Adrenal gland (tissue), 5 donors: ENCODE measurements around the gene GEMIN8.

Experiments used
- CTCF ChIP-seq, 6 experiments: fragments of 450-650 bp in 4 of 6; fragments of 200-600 bp in 2 of 6; sonication (generic) in 1 of 6; IDR thresholded peaks; 1 replicate in 5 of 6; 2 replicates in 1 of 6; pipeline versions ENCODE4 v1.5.1 to v1.8.0; 2016 to 2021; ENCODE audit warnings: antibody characterized with exemption in 6 of 6, mild to moderate bottlenecking in 2 of 6, moderate library complexity in 1 of 6
- POLR2A ChIP-seq, 2 donors: fragments of 450-650 bp; IDR thresholded peaks; one replicate each; pipeline ENCODE4 v1.6.1; 2017; ENCODE audit warnings: antibody characterized with exemption in 2 of 2, mild to moderate bottlenecking in 2 of 2, moderate library complexity in 1 of 2
- donor health status: DM: no; HTN: no; CAD: no.

DNA sequence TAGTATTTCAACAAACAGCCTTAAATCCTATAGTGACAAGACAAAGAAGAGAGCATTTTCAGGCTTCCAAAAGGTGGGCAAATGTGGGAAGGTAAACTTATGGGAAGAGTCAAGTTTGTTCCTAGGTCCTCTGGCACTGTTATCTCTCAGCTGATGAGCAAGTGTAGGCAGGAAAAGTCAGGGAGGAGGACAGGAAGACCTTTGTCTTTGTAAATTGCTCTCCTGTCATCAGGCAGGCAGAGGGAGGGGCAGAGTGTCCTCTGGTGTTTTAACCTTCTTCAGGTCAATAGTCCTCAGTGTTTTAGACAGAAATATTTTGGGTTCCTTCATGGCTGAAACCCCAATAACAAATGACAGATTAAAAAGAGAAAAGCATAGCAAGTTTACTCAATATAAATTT, 13.5 kb upstream of the GEMIN8 start:
- TF ChIP-seq CTCF (IDR thresholded peaks at IDR 0.05) (no peak), POLR2A (IDR thresholded peaks at IDR 0.05) (no peak)
